GM19324 (cell line): Measurements from ENCODE around the gene HSPA1A.

ENCODE experiments used
- ATAC-seq: cut with Tn5 transposase; IDR thresholded peaks from one replicate; pipeline ENCODE4 v1.9.1; 2021; ENCODE audit warnings: mild to moderate bottlenecking, moderate library complexity; ENCODE audit not compliant: unreplicated experiment, low FRiP score

The HSPA1A gene

GRCh38 chr6:31815025-31815838 lies at the start of gene HSPA1A, which contains the start of gene HSPA1L:
Gene HSPA1A, plus strand, starts transcription at chr6:31815543. Its CDS starts 214 bp downstream, at chr6:31815757.
Gene HSPA1L, minus strand, starts transcription at chr6:31815283. Its CDS starts 3,311 bp downstream, at chr6:31811972.
- ATAC-seq, result no peak

- ATAC-seq, result no peak
Observed at GRCh38 chr6:31765559-31765909, 49.8 kb upstream of the HSPA1A start.

GRCh38 chr6:31765910-31766794 lies 49.2 kb upstream of the HSPA1A start:
- ATAC-seq, result no peak

- no peak for ATAC-seq
Observed at GRCh38 chr6:31767096-31767645, 48.2 kb upstream of the HSPA1A start.

- no peak for ATAC-seq
Observed at GRCh38 chr6:31768363-31769257, 46.7 kb upstream of the HSPA1A start.

- no peak for ATAC-seq
Observed at GRCh38 chr6:31769684-31770371, 45.5 kb upstream of the HSPA1A start.

GRCh38 chr6:31770860-31771259 lies 44.5 kb upstream of the HSPA1A start:
- no peak for ATAC-seq

GRCh38 chr6:31771992-31772358 lies 43.4 kb upstream of the HSPA1A start:
- ATAC-seq, result no peak

- no peak for ATAC-seq
Observed at GRCh38 chr6:31775184-31775583, 40.2 kb upstream of the HSPA1A start.

- no peak for ATAC-seq
Observed at GRCh38 chr6:31775633-31776484, 39.5 kb upstream of the HSPA1A start.

- ATAC-seq, result no peak
Observed at GRCh38 chr6:31776485-31776988, 38.8 kb upstream of the HSPA1A start.

GRCh38 chr6:31776989-31777666 lies 38.2 kb upstream of the HSPA1A start, which contains the start of gene VWA7:
Gene VWA7, minus strand, starts transcription at chr6:31777328. Its CDS starts 549 bp downstream, at chr6:31776779.
- ATAC-seq, result peak; percentile 57

- ATAC-seq, result no peak
Observed at GRCh38 chr6:31777667-31778050, 37.7 kb upstream of the HSPA1A start.

GRCh38 chr6:31778193-31778592 lies 37.1 kb upstream of the HSPA1A start:
- ATAC-seq, result no peak

- no peak for ATAC-seq
Observed at GRCh38 chr6:31778999-31779885, 36.1 kb upstream of the HSPA1A start.

GRCh38 chr6:31779908-31780307 lies 35.4 kb upstream of the HSPA1A start:
- no peak for ATAC-seq
